ENCODE results near the gene RHOJ.
"Not testable (repeated sequence)": the region's sequence is repeated elsewhere in the genome, so short reads cannot be mapped to it uniquely, and the experiment has no call there.

Gene RHOJ

GRCh38 chr14:63273129-63273528 lies 68.9 kb downstream of the RHOJ start:
- DNase-seq: no peak

- no peak for DNase-seq
Measured at GRCh38 chr14:63273717-63274655, 69.7 kb downstream of the RHOJ start.

- peak; percentile 89 for DNase-seq
Measured at GRCh38 chr14:63275611-63276010, 71.4 kb downstream of the RHOJ start.

DNA sequence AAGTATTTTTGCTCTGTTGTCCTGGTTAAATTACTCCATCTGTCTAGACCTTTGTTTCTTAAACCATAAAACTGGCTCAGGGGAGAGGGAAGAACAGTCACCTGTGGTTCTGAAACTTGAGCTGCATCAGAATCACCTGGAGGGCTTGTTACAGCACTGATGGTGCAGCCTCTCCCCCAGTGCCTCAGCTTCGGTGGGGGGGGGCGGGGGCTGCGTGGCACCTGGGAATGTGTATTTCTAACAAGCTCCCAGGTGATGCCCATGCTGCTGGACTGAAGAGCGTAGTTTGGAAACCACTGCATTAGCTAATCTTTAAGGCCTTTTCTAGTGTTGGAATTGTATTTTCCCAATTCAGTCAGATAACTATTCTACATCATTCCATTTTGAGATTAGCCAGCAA lies 71.8 kb downstream of the RHOJ start:
- peak; percentile 89 for DNase-seq

DNA sequence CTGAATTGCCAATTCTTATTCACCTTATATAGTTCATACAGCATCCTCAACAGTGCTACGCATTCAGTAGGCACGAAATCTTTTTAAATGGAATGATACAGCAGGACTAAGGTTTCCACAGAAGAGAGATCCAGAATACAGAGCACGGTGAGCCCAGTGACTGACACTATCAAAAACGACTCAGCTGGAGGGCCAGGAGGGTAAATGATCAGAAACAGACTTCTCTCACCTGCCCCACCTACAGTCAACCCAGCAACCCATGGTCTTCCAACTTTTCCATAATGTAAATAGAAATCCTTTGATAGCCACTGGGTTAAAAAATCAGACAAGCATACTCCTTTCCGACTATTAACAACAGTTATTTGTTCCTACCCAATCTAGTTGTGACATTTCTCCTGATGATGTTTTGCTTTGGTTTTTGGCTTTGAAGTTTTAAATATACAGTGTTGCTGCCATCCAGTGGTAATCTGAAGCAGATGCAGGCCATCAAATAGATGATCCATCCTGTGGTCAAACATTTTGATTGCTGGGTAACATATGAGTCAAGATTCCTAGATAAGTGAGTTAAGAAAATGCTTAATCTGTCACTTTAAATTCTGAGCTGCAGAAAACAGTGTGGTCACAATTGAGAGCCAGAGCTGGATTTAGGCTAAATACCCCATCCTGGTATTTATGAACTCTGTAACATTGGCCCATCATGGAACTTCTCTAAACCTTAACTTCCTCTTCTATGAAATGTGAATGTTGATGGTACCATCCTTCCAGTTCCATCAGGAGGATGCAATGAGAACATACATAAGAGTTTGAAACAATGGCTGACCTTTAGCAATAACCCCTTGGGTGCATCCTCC lies 72.5 kb downstream of the RHOJ start:
- DNase-seq: peak; percentile 88

DNA sequence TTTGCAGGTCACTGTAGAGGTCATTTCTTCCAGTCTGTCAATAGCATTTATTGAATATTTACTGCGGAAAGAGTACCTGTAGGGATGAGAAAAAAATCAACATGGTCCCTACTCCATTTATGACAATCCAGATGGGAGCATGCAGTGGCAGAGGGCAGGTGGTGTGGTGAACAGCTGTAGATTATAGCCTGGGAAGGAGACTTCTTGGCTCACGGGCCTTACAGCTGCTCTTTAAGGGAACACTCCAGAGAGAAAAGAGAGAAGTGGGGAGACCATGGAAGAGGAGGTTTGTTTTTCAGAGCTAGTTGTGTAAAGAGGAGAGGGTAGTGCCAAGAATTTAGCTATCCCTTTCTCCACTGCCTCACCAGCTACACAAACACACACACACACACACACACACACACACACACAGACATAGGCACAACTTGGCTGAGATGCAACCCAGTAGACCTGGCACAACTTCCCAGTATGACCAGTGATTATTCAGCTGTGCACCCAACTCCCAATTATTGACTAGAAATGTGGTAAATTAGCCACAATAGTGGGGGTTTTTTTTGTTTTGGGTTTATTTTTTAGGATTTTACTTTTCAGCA lies 73.4 kb downstream of the RHOJ start:
- DNase-seq: peak; percentile 34

DNA sequence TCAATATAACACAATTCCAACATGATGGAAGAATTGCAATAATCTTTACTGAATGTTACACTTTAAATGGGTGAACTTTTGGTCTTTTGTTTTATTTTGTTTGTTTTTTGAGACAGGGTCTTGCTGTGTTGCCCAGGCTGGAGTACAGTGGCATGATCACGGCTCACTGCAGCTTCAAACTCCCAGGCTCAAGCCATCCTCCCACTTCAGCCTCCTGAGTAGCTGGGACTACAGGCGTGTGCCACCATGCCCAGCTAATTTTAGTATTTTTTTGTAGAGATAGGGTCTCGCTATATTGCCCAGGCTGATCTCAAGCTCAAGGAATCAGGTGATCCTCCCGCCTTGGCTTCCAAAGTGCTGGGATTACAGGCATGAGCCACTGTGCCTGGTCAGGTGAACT lies 75.7 kb downstream of the RHOJ start:
- not testable (repeated sequence) for DNase-seq

GRCh38 chr14:63282997-63283883 lies 79.0 kb downstream of the RHOJ start:
- no peak for DNase-seq

DNA sequence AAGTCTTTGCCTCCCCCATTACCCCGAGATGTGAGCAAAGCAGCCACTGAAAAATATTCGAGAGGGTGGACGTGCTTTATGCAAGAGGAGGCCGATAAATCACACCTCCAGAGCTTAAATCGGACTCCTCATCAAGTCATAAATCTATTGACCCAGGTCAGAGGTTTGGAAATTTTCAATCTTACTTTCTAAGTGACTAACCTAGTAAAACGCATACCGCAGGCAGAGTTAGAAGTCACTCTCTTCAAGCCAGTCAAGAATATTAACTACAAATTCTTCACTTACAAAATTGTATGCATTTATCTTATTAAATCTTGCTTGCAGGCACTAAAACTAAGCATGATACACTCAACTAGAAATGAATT lies 79.6 kb downstream of the RHOJ start:
- no peak for DNase-seq

GRCh38 chr14:63286071-63286470 lies 81.8 kb downstream of the RHOJ start:
- DNase-seq: peak; percentile 94

- DNase-seq: no peak
Measured at GRCh38 chr14:63287666-63288483, 83.6 kb downstream of the RHOJ start.

GRCh38 chr14:63288853-63289252 lies 84.6 kb downstream of the RHOJ start:
- DNase-seq: no peak

GRCh38 chr14:63290741-63291430 lies 86.6 kb downstream of the RHOJ start:
- no peak for DNase-seq

DNA sequence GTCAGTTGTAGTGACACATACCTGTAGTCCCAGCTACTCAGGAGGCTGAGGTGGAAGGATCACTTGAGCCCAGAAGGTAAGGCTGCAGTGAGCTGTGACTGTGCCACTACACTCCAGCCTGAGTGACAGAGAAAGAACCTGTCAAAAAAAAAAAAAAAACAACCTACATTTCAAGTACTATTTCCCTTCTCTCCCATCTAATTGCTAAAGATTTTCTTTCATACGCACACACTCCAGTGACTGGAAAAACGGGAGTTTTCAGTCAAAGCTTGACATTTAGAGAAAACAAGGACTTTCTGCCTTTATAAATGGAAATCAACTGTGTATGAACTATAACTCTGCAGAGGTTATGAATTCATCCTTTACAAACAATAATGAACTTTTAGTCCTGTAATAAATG lies 88.6 kb downstream of the RHOJ start:
- DNase-seq: no peak

GRCh38 chr14:63295231-63295685 lies 91.0 kb downstream of the RHOJ start:
- no peak for DNase-seq

DNA sequence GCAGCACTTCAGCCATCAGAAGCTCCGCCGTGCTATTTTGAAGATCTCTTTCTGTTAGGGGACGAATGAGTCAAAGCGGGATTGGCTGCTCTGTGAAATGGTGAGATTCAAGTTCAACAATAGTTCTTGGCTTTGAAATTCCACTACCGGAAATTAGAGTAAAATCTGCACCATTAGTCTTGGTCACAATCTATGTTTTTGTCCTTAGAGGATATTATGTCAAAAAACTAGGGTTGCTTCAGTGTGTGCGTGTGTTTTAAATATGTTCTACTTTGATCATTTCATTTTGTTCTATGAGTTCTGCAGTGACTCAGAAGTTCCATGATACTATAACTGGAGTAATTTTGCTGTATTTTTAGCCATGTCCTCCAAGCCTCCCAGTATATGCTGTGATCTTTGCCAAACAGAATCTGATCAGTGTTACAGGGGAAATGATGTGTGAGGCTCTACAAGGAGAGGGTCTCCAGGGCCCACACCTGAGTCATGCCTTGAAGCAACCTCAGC lies 91.9 kb downstream of the RHOJ start:
- DNase-seq: no peak

- DNase-seq: no peak
Measured at GRCh38 chr14:63297372-63298063, 93.3 kb downstream of the RHOJ start.

- DNase-seq: no peak
Measured at GRCh38 chr14:63299351-63300110, 95.3 kb downstream of the RHOJ start.

GRCh38 chr14:63300854-63301253 lies 96.6 kb downstream of the RHOJ start:
- no peak for DNase-seq
